GM19025 (cell line): ENCODE measurements around the gene ACTN1.
"Not testable (repeated sequence)": the region's sequence is repeated elsewhere in the genome, so short reads cannot be mapped to it uniquely, and the experiment has no call there.

ENCODE experiments used
- ATAC-seq: cut with Tn5 transposase; IDR thresholded peaks from one replicate; pipeline ENCODE4 v1.9.1; 2021; ENCODE audit warnings: mild to moderate bottlenecking, low read depth, moderate library complexity; ENCODE audit not compliant: unreplicated experiment

Gene ACTN1

GRCh38 chr14:68874746-68875155 lies 104.4 kb downstream of the ACTN1 start:
- no peak for ATAC-seq

DNA sequence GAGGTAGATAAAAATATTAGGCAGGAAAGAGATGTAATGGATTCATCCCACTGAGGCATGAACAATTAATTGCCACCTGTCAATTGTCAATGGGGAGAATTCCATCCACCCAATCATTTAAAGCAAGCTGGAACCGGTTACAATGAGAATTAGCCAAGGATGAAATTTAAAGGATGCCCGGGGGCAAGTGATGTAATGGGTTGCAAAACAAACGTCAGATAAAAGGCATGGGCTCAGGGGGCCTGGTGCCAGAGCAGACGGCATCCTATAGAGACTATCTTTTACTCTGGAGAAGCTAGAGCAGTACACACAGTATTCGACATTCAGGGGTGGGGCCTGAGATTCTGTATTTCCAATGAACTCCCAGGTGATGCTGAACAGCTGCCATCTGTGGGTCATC lies 105.7 kb downstream of the ACTN1 start:
- ATAC-seq, result no peak

DNA sequence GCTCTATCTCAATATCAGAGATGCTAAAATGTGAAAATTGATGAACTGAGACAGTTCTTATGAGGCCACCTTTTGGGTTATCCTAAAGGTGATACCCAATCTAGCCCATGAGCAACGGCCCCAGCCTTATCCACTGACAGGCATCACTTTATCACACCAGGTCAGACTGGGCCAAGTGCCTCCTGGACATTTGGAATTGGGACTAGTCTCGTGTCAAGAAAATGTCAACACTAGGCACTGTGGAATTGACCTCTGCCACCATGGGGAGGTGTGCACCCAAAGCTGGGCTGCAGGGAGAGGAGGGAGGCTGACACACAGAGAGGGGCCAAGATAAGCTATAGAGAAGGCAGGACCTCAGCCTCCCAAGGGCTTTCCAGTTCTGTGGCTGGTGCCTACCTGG lies 107.7 kb downstream of the ACTN1 start:
- ATAC-seq, result no peak

DNA sequence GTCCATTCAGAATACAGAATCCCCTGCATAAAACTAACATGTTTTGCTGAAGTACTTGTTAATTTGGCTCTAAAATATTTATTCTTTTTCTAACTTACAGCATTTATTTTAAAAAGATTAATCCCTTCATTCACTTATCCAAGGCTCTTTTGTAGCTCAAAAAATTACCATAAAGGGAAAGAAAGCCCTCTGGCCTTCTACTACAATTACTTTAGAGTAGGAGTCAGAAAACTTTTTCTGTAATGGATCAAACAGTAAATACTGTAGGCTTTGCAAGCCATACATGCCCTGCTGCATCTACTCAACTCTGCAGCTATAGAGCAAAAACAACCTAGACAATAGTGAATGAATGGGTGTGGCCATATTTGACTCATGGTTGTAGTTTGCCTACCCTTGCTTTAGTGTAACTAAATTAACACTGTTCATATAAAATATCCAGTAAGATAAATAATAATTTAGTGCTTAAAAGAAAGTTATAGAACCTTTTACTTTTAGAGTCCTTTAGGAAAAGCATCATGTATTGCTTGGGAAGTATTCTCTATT lies 112.0 kb downstream of the ACTN1 start:
- no peak for ATAC-seq

GRCh38 chr14:68865542-68865941 lies 113.6 kb downstream of the ACTN1 start:
- ATAC-seq, result no peak

GRCh38 chr14:68864361-68864750 lies 114.7 kb downstream of the ACTN1 start:
- ATAC-seq, result no peak

DNA sequence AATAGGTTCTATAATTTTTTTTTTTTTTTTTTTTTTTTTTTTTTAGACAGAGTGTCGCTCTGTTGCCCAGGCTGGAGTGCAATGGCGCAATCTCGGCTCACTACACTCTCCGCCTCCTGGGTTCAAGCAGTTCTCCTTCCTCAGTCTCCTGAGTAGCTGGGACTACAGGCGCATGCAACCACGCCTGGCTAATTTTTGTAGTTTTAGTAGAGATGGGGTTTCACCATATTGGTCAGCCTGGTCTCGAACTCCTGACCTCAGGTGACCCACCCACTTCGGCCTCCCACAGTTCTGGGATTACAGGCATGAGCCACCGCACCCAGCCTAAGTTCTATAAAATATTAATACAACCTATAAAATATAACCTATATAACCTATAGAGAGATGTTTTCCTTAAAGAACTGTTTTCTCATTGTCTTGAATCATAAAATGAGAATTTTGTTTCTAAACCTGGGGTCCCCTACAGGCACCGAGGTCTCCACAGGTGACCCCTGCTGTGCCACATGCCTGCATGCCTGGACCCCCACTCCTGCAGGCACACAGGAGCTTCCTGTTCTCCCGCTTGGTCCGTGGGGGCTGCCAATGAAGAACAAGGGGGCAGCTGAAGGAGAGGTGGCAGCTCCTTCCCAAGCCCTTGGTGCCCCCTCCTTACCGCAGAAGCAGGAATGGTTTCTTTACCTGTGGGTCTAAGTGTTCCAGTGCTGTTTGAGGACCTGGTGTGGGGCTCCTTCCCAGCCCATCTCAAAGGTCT lies 115.3 kb downstream of the ACTN1 start:
- ATAC-seq, result no peak

DNA sequence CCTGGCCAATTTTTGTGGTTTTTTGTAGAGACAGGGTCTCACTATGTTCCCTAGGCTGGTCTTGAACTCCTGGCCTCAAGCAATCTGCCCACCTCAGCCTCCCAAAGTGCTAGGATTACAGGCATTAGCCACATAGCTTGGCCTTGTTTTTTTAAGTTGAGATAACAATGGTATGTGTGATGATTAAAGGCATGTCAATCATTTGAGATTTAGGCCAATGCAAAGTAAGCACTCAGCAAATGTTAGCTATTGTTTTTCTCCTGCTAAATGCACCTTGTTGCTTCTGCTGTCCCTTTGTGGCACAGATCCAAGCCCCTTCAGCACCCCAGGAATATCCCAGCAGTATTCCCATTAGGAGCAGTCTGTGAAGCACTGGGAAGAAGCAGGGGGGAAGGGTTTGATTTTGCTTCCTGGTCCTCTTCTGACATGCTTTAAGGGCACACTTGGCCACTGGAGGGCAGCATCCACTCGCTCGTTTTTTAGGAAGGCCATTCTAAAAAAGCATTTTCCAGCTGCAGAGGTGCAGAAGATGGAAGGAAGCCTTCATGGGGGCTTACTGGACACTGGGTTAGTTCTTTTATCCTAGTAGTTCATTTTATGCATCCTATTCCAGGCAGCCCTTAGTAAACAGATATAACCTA lies 116.0 kb downstream of the ACTN1 start:
- ATAC-seq, result no peak

DNA sequence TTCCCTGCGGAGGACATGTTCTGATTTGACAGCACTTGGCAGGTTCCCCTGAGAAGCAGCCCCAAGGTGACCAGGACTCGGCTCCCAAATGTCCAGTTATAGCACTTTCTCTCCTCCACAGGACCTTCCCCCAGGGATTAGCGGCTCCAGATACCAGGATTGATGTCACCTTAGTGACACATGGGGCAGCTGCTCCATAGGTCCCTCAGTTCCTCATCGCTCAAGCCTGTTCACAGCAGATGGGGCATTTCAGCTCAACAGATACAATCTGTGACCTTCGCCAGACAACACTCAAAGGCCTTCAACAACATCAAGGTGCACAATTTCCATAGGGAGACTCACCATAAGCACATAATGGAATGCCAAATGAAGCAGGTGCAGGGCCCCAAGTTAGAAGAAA lies 118.3 kb downstream of the ACTN1 start:
- no peak for ATAC-seq

- ATAC-seq, result no peak
Observed at GRCh38 chr14:68857516-68858070, 121.5 kb downstream of the ACTN1 start.

DNA sequence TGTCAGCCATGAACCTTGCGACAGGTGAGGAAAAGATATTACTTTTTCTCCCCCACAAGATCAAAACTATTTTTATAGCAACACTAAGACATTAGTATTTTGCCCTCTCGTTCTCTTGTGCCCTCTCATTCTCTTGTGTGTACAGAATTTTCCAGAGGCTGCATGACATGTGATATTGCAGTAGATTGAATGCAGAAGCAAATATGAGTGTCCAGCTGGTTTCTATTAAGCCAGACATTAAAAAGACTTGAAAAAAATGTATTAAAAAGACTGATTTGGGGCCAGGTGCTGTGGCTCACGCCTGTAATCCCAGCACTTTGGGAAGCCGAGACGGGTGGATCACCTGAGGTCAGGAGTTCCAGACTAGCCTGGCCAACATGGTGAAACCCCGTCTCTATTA lies 122.5 kb downstream of the ACTN1 start:
- no peak for ATAC-seq

GRCh38 chr14:68854421-68854820 lies 124.7 kb downstream of the ACTN1 start:
- ATAC-seq, result no peak

DNA sequence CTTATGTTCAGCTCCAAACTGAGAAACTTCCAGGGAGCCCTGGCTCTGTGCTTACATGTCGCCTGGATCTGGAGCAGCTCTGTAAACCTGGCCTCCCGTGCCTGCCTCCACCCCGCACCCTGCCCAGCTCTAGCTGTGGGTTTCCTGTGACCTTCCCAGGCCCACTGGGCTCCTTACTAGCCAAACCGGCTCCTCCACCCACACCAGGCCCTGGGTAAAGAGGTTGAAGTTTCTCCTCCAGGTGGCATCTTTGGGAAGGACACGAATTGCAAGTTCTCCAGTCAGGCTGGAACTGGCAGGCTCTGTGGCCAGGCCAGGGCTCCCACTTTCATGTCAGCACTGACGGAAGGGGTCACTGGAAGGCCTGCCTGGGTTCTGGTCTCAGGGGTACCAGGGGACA lies 125.4 kb downstream of the ACTN1 start:
- ATAC-seq, result no peak

DNA sequence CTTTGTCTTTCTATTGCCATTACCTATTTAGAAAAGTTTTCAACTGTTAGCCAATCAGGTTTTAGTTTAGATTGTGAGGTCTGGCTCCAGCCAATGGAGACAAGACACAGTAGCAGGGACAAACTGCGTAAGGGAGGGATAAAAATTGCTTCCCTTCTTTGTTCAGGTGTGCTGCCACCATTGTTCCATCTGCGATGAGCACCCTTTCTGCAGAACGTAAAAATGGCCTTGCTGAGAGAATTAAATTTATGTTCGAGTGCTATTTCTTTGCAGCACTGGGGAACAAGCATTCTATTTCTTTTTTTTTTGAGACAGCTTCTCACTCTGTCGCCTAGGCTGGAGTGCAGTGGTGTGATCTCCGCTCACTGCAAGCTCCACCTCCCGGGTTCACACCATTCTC lies 126.6 kb downstream of the ACTN1 start:
- ATAC-seq, result not testable (repeated sequence)

DNA sequence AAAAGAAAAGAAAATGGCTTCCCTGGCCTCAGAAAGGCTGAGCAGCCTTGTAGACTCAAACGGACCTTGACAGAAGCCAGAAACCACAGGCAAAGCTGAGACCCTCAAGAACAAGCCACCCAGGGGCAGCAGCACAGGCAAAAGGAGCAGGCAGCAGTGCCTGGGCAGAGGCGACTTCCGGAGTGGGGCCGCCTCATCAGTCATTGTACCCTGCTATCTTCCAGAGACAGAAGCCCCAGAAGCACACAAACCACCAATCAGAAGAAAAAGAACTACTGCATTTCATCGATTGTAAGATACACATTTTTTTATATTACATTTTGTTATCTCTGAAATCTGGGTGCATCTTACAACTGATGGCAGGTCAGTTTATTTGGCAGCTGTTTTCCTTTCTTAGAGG lies 128.0 kb downstream of the ACTN1 start:
- no peak for ATAC-seq

DNA sequence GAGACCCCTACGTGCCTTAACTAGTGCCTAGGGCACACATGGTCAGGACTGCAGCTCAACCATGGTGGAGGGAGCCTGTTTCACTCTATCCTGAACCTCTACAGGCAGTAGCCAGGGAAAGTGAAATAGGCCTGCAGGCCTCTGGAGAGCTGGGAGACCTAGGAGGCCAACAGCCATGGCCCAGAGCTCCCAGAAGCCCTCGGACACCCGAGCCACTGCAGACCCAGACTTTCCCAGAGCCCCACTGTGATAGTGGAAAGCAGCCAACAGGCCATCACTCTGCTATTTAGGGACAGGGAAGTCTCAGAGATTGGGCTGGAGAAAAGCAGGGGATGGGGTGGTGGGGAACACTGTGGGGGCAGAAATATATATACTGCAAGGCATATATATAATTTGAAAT lies 129.7 kb downstream of the ACTN1 start:
- no peak for ATAC-seq

DNA sequence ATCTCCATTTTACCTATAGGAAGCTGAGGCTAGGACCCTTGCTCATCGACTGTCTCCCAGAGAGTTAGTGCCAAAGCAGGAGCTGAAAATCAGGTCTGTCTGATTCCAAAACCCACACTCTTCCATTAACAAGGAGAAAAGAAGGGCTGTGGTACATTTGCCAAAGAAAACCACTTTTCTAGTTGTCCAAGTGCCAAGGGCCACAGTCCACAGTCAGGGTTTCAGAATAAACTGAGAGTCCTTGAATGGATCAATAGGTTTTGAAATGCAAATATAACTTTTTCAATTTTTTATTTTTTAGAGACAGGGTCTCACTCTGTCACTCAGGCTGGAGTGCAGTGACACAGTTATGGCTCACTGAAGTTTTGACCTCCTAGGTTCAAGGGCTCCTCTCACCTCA lies 130.8 kb downstream of the ACTN1 start:
- ATAC-seq, result no peak

DNA sequence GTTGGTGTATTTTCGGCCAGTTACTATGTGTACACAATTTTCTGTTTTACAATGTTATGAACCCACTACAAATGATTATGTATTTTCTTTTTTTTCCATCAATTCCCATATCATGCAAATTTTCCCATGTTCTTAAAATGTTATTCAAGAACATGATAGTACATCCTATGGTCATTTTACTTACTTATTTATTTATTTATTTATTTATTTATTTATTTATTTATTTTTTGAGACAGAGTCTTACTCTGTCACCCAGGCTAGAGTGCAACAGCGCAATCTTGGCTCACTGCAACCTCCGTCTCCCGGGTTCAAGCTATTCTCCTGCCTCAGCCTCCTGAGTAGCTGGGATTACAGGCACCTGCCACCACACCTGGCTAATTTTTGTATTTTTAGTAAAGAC lies 131.5 kb downstream of the ACTN1 start:
- not testable (repeated sequence) for ATAC-seq

GRCh38 chr14:68846466-68846865 lies 132.6 kb downstream of the ACTN1 start:
- ATAC-seq, result no peak

DNA sequence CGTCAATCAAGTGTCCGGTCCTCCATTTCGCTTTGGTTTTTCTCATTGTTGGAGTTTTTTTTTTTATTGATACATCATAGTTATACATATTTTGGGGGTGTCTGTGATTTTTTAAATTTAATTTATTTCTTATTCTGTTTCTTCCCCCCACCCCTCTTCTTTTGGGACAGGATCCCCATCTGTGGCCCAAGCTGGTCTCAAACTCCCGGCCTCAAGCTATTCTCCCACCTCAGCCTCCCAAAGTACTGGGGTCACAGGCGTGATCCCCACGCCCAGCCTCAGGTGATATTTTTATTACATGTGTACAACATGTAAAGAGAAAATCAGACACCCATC lies 134.9 kb downstream of the ACTN1 start:
- no peak for ATAC-seq

GRCh38 chr14:68843471-68844209 lies 135.5 kb downstream of the ACTN1 start:
- no peak for ATAC-seq
